WI38 (cell line): ENCODE data around the gene TECTA.

ENCODE experiments used
- H3K4me3 ChIP-seq: 2 replicates; pipeline ENCODE4 v1.5.1; 2011; ENCODE audit warnings: low read depth, mild to moderate bottlenecking, control low read depth, low read length
- TF ChIP-seq, protein P1 (sequence below): IDR thresholded peaks from 2 replicates; pipeline ENCODE4 v1.5.1; 2012; ENCODE audit warnings: low read depth, mild to moderate bottlenecking, control low read depth, low read length

The TECTA gene

DNA sequence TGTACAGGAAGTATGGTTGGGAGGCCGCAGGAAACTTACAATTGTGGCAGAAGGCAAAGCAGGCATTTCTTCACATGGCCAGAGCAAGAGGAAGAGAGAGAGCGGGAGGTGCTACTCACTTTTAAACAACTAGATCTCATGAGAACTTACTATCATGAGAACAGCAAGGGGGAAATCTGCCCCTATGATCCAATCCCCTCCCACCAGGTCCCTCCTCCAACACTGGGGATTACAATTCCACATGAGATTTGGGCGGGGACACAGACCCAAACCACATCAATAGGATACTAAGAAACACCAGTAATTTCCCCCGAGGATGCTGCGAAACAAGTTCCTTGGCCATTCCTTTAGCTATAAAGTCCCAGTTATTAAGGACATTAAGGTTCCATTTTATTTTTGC is 97.4 kb downstream of the TECTA start:
- TF ChIP-seq, protein P1, sequence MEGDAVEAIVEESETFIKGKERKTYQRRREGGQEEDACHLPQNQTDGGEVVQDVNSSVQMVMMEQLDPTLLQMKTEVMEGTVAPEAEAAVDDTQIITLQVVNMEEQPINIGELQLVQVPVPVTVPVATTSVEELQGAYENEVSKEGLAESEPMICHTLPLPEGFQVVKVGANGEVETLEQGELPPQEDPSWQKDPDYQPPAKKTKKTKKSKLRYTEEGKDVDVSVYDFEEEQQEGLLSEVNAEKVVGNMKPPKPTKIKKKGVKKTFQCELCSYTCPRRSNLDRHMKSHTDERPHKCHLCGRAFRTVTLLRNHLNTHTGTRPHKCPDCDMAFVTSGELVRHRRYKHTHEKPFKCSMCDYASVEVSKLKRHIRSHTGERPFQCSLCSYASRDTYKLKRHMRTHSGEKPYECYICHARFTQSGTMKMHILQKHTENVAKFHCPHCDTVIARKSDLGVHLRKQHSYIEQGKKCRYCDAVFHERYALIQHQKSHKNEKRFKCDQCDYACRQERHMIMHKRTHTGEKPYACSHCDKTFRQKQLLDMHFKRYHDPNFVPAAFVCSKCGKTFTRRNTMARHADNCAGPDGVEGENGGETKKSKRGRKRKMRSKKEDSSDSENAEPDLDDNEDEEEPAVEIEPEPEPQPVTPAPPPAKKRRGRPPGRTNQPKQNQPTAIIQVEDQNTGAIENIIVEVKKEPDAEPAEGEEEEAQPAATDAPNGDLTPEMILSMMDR, result no peak
- H3K4me3 ChIP-seq, result no peak overlapping the region

DNA sequence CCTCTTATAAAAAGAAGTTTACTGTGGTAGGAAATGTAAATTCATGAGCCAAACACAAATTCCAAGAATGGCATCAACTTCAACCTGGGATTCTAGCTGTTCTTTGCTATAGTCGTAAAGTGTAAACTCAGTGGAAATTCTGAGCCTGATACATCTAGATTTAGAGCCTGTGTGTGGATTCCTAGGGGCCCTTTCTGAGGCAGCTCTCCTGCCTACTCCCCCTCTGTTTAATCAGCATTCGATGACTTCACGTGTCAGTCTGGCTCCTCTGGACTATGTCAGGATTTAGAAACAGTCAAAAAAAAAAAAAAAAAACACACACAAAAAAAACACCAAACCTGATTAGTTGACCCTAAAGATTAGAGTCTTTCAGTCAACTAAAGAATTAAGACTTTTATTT is 98.5 kb downstream of the TECTA start:
- no peak overlapping the region for H3K4me3 ChIP-seq
- TF ChIP-seq, protein P1, result no peak

DNA sequence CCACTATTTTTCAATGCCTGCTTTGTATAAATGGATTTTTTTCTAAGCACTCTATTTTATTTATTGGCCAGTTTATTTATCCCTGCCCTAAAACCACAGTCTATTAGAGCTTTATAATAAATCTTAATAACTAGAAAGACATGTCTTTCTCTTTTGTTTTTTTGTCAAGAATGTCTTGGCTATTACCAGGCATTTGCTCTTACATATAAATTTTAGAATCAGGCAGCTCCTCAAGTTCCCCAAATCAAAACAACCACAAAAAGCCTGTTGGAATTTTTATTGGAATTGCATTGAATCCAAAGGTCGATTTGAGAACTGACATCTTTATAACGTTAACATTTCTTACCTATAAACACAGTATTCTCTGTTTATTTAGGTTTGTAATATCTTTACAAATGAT is 105.8 kb downstream of the TECTA start:
- TF ChIP-seq, protein P1, result no peak
- no peak overlapping the region for H3K4me3 ChIP-seq

DNA sequence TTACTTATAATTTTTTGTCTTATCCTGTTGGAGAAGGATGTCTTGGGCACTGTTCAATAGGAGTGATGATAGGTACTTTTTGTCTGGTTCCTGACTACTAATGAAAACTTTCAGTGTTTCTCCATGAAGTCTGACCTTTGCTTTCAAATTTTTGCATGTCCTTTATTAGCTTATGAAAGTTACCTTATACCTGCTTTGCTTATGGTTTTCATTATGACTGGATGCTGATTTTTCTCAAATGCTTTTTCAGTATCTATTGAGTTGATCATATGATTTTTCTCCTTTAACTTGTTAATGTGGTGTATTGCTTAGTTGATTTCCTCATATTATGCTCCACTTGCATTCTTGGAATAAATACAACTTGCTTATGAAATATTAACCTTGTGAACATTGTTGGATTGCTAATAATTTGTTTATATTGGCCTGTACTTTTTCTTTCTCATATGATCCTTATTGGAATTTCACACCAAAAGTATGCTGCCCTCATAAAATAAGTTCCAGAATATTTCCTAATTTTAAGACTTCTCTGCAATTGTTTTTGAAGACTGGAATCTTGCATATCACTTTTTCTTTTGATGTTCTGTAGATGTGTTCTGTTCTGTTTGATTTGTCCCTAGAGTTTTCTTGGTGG is 106.6 kb downstream of the TECTA start:
- TF ChIP-seq, protein P1, result no peak
- no peak overlapping the region for H3K4me3 ChIP-seq

DNA sequence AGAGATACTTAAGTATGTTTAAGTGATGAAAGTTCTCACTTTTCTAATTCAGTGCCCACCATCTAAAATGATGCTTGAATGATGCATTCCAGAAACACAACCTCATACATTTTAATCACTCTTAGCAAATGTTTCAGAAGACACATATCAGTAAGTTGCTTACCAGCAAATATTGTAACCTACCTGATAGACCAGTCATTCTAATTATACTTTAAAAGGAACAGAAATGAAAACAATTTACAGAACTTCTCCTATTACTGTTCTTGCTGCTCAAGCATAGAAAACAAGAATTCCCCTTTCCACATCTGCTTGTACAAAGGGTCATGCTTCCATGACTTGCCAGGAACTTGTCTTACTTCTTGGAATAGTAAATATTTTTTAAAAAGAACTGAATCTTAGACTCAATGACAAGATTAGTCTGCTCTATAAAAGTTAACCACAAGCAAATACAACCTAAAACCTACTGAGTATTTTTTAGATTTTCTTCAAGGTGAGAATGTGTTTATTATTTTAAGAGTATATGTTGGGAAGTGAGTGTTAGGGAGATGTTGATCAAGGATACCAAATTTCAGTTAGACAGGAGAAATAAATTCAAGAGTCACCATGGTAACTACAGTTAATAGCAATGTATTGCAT is 109.5 kb downstream of the TECTA start:
- TF ChIP-seq, protein P1, result no peak
- H3K4me3 ChIP-seq, result no peak overlapping the region

DNA sequence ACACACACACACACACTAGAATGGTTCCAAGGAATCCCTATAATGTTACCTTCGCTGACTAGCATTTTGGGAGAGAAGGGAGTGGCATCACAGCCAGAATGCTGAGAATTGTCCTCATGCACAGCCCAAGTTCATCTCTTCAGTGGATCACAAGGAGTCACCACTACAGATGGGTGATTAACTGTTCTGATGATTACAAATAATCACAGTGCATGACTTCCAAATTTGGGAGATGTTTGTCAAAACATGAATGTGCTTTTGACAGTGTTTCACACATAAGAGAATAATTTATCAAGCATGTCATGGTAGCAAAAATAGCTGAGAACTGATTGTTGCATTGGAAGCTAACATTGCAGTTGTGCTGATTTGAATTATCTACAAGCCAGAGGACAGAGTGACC is 110.6 kb downstream of the TECTA start:
- TF ChIP-seq, protein P1, result no peak
- H3K4me3 ChIP-seq, result no peak overlapping the region

DNA sequence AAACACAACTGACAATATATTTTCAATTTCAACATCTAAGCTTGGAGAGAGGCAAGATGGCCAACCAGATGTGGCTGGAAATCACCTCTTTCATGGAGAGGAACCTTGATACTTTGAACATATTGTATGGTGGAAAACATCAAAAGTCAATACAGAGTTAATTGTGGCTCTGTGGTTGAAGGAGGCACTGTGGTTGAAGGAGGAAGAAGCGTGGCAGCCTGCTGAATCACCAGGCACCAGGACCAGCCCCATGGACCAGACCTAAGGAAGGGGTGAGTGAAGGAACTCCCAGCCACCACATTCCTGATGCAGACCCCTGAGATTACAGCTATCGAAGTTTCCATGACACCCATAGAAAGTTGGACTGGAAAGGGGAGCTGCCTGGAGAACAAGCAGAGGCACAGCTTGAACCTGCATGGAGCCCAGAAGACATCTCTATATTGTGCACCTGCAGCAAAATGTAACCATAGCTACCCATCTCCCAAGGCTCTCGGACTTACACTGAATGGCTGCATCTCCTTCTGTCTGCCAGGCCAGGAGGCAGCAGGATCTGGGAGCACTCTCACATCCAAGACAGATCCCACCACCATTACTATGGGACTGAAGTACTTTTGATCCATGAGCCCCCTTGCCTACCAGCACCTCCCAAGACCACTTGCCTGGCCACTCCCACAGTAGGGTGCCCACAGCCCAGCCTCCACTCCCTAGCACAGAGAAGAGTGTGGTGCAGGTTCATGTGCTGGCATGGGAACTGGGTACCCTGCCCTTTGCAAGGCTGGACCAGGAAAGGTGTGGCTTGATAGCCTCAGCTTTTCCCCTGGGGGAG is 111.7 kb downstream of the TECTA start:
- H3K4me3 ChIP-seq, result no peak overlapping the region
- TF ChIP-seq, protein P1, result no peak
